NCI-H345 (cell line): Measurements from ENCODE around the gene RHBDL3.
"Not testable (repeated sequence)": the region's sequence is repeated elsewhere in the genome, so short reads cannot be mapped to it uniquely, and the experiment has no call there.

ENCODE experiments used
- DNase-seq: peaks from one replicate; lab custom pipeline; 2025; lab: John Stamatoyannopoulos, UW

RHBDL3 gene

DNA sequence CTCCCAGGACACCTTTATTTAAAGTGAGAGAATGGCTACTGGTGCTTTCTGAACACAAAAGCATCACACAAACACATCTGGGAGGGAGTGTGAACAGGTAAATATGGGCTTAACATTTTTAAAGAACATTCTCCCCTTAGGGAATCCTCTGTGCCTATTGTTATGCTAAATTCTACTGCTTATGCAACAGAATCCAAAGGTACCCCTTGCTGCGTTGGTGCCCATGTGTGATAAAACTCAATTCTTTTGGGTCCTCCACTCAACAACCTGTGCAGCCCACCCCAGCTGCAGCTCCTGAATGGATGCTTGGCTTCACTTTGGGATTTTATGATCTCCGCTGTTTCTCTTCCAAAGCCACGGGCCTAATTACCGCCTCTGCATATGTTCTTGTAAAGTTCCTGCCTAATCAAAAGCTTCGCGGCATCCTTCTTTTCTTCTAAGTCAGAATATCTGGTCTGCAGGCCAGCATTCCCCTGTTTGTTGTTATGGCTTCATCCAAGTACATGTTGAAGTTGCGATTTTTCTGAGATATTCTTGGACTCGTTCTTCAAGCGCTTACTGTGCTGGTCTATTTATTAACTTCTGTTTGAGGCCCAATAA, 23.9 kb downstream of the RHBDL3 start:
- DNase-seq = peak; percentile 35

DNA sequence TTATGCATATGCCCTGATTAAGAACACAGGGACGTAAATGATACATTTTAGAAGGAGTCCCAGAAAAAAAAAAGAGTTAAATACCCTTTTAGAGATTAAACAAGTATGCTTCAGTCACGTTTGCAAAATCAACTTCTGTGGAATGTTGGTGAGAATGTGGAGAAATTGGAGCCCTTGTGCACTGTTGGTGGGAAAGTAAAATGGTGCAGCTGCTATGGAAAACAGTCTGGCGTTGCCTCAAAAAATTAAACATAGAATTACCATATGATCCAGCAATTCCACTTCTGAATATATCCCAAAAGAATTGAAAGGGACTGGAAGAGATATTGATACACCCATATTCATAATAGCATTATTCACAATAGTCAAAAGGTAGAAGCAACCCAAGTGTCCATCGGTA, 26.5 kb downstream of the RHBDL3 start:
- no peak for DNase-seq

DNA sequence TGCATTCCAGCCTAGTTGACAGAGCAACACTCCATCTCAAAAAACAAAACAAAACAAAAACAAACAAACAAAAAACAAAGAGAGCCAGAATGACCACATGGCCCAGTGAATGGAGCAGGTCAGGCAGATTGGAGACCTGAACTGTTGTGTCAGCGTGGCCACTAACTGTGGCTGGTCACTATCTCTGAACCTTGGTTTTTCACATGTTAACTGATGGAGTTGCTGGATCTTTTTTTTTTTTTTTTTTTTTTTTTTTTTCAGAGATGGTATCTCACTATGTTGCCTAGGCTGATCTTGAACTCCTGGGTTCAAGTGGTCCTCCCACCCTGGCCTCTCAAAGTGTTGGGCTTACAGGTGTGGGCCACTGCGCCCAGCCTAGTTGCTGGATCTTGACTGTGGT, 31.8 kb downstream of the RHBDL3 start:
- DNase-seq = no peak

DNA sequence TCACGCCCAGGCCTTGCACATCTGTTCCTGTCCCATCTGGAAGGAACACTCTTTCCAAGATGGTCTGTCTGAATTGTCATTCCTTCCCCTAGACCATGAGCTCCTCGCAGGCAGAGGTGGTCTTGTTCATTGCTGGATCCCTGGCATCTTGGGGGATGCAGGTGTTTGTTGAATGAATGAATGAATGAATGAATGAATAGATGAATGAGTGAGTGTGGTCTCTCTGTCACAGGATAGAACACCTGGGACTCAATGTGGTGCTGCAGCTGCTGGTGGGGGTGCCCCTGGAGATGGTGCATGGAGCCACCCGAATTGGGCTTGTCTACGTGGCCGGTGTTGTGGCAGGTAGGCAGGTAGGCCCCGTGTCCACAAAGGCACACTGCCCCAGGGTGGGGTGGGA, 32.2 kb downstream of the RHBDL3 start:
- no peak for DNase-seq

DNA sequence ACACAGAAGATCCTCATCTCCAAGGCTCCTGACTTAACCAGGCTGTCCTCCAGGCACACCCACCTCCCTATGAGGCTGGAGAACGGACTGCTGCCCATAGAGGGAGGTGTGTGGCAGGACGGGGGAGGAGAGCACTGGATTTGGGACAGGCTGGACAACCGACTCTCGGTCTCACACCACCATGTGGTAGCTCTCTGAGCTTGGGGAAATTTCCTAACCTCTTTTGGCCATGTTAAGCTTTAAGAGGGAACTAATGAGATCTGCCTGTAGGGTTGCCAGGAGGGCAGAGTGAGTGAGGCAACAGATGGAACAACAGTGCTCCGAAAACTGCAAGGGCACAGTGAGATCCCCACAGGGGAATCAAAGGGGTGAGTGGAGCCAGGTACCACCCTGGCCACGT, 32.7 kb downstream of the RHBDL3 start:
- no peak for DNase-seq

DNA sequence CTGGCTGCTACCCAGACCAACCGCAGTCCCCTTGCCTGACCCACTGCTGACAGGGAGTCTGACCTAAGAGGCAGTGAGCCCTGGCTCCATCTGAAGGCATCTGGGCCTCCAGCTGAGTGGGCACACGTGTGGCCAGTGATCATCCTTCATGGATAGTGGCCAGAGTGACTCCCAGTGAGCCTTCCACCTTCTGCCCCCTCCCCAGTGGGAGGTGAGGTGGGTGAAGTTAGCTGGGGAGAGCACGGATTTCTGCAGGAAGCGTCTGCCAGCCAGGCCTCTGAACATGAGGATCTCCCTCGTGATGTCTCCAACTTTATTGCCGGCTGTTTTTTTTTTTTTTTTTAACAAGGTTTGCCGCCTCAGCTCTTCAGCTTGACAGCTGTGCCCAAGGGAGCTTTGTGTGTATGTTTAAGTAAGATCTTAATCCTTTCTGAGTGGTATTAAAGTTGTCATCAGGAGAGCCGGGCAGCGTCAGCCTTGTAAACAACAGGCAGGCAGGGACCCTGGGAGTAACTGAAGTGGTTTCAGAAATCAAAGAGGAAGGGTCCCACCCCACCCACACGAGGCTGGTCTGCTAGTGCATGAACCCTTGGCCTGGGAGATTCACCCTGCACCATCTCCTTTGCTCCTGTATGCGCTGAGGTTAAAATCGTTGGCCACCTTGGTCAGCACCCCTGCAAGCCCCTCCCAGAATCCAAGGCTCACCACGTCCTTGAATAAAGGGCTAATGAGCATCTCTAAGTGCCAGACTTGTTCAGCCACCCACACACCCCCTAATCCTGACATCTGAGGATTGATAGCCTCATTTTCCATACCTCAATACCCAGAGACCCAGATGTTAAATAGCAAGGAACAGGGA, 33.3 kb downstream of the RHBDL3 start:
- DNase-seq = peak; percentile 47

DNA sequence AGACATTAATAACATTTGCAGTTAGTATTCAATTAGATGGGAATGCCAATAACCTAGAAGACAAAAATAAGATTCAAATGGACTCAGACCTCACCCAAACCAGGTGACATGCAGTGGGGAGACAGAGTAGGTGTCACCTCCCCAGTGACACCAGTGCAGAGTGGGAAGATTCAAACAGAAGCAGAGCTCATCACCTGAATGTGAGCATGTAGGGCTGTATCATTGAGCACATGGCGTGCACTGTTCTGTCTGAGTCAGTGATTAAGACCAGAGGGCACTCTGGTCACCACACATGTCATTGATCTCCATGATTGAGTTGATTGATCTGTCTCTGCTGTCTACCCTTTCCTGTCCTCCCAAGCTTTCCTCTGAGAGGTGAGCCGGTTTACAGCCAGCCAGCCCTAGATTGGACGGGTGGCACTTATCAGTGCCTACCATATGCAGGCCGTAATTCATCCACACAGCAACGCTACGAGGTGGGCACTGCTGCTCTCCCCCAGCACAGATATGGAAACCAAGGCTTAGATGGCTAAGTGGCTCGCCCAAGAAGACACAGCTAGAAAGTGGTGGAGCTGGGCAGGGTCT, 34.0 kb downstream of the RHBDL3 start:
- DNase-seq = no peak

DNA sequence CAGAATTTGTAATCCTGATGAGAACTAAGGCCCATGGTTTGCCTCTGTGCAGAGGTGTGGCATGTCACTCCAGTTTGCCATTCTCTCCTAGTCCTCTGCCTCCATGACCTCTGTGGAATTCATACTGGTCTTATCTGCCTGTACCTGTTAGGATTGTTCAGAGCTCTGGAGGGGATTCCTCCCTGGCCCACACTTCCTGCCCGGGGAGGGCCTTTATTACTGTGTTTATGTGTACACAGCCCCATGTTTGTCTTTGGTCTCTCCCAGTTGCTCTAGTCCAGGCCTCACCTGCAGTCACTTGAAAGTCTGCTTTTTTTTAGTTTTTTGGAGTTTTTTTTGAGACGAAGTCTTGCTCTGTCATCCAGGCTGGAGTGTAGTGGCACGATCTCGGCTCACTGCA, 36.4 kb downstream of the RHBDL3 start:
- no peak for DNase-seq

DNA sequence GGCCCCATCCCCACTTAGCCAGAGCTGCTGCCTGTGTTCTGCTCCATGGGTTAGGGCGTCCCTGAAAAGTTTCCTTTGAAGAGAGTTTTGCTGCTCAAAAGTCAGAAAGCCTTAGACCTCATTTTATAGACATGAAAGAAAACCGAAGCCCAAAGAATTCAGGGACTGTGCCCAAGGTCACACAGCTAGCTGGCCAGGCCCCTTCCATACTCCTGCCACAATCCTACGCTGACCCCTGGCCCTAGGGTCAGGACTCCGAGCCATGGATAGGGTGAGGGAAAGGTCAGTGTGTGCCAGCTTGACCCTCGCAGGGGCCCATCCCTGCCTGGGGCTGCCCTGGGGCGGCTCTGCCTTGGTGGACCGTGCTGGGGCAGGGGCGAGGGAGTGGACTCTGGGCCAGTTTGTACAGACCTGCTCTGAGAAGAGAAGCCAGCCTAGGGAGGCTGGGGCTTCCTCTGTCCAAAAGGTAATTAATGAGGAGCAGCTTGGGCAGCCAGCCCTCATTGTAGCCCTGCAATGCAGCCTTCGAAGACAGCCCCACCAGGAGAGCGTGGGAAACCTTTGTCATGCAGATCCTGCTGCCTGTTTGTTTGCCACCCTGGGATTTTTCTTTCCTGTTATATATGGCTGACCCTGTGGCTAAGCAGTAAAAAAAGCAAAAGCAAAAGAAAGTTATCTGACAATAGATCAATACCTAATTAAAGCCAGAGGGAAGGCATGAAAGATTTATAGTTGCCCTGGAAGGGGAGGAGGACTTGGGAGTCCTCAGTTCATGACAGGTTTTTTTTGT, 37.4 kb downstream of the RHBDL3 start:
- DNase-seq = peak; percentile 15

DNA sequence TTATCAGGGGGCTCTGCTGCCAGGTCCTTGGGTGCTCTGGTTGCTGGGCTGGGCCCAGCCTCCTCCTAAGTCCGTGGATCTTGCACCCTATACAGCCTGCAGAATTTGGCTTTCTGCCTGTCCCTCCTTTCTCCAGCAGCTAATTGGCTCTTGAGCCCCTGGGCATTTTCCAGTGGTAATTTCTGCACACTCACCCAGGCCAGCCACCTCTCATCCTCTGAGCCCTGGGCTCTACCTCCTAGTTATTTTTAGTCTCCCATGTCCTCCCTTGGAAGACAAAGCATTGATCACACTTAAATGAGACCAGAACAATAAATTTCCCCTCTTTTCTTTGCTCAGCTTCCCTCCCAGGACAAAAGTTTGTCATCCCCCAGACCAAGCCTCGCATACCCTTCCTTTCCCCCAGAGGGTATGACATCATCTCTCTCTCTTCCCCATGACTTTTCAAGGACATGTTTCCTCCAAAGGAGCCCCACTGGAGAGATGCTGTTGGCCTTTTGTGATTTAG, 38.2 kb downstream of the RHBDL3 start:
- DNase-seq = no peak

DNA sequence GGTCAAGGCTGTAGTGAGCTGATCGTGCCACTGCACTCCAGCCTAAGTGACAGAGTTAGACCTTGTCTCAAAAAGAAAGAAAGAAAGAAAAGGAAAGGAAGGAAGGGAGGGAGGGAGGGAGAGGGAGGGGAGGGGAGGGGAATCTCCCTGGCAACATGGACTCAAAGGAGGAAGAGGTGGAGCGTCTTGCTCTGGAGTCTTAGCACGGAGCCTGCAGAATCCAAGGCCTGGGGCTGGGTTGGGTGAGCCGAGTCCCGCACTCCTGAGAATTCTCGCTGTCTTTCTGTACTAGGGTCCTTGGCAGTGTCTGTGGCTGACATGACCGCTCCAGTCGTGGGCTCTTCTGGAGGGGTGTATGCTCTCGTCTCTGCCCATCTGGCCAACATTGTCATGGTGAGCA, 39.4 kb downstream of the RHBDL3 start:
- no peak for DNase-seq

DNA sequence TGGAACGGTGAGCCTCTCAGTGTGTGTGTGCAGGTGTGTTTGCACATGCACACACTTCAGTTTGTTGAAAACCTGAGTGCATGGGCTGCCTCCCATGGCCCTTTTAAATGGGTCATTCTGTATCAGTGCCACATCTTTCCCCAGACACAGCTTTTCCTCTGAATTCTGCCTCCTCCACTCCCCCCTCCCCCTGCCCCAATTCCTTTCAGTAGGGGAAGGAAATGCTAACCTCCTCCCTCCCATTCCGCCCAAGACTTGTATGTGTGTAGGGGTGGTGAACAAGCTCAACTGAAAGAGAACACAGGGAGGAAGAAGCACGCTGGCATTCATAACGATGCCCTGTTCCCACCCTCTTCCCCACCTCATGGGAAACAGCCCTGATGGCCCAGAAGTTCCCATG, 42.0 kb downstream of the RHBDL3 start:
- DNase-seq = peak; percentile 31

DNA sequence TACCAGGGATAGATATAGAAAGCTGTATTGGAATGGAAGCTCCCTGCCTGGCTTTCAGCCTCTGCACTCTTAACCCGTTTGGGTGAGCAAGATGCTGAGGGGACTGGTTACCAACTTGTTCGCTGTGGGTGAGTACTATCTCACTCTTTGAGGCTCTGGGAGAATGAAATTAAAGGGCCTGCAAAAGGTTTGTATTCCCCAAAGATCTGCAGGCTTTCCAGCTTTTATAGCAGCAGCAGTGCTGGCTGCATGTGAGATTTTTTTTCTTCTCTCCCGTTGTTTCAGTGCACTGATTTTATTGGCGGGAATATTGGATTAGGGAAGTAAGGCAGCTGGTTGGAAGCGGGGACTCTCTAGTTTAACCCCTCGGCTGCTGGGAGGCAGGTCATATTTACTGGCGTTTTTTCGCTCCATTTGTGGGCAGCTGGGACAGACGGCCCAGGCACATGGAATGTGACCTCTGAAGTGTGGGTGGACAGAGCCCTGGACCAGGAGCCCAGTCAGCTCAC, 45.5 kb downstream of the RHBDL3 start:
- no peak for DNase-seq

DNA sequence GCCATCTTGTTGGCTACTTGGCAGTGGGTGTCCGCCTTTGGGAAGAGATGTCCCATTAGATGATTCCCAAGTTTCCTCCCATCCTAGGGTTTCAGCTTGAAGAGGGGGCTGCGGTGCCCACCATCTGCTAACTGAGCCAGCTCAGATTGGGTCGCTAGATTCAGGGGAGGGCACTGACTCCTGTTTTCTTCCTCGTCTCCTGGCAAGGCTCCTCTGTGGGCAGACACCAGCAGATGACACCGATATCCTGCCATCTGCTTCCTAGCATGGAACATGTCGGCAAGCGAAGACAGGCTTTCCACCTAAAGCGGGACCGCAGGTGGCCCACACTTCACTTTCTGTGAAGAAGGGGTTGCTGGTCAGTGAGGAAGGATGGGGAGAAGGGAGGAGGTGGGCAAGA, 49.0 kb downstream of the RHBDL3 start:
- DNase-seq = no peak

DNA sequence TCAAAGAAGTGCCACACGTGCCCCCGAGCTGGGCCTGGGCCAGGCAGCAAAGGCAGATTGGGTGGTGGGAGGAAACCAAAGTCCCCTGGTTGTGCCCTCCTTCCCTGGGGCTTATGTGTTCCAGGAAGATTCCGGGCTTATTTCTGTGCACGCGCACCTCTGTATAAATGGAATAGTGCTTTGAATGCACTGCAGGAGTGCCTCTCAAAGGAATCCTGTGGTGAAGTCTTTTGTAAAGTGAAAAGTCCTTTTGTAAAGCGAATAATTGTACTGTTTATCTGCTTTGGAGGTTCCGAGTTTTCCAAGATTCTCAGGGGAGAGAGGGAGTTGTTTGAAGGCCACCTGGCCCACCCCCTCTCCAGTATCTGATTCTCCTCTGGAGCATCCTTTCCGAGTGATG, 49.5 kb downstream of the RHBDL3 start:
- peak; percentile 87 for DNase-seq

DNA sequence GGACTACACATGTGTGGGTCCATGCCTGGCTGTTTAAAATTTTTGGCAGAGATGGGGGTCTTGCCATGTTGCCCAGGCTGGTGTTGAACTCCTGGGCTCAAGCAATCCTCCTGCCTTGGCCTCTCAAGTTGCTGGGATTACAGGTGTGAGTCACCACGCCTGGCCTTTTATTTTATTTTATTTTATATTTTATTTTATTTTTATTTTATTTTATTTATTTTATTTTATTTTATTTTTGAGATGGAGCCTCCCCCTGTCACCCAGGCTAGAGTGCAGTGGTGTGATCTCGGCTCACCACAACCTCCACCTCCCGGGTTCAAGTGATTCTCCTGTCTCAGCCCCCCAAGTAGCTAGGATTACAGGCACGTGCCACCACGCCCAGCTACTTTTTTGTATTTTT, 51.0 kb downstream of the RHBDL3 start:
- DNase-seq = not testable (repeated sequence)

DNA sequence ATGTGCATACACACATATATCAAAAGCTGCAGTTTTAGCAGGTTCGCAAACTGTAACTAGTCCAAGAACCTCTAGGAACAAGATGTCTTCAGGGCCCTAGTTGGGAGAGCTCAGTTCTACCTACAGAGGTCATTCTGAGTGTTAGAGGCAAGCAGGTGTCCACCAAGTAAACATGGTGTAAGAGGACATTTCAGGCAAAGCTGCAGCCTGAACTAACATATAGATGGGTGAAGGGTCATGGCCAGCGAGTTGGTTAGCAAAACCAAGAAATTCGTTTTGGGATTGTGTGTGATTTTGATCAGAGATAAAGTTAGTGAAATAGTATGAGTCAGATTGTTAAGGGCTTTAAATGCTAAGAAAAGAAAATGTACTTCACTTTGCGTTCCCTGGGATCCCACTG, 51.7 kb downstream of the RHBDL3 start:
- DNase-seq = no peak

DNA sequence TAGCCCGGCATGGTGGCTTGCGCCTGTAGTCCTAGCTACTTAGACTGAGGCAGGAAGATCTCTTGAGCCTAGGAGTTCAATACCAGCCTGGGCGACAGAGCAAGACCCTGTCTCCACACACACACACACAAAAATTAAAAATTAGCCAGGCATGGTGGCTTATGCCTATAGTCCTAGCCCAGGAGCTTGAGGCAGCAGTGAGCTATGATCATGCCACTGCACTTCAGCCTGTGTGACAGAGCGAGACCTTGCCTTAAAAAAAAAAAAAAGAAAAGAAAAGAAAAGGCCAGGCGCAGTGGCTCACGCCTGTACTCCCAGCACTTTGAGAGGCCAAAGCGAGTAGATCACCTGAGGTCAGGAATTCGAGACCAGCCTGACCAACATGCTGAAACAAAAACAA, 52.4 kb downstream of the RHBDL3 start:
- no peak for DNase-seq

DNA sequence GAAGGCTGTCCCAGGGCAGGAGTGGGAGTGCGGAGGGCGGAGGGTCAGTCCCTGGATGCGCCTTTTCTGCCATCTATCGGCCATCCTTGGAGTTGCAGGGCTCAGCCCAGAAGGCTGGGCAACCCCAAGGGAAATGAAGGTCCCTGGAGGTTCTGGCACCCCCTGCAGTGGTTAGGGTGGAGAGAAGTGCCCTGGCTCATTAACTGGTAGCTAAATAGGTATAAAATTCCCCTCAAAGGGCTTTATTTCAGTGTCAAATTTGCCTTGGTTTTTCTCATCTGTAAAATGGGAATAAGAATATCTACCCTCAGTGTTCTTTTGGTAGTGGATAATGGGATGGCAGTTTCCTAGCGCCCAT, 53.9 kb downstream of the RHBDL3 start:
- peak; percentile 57 for DNase-seq

DNA sequence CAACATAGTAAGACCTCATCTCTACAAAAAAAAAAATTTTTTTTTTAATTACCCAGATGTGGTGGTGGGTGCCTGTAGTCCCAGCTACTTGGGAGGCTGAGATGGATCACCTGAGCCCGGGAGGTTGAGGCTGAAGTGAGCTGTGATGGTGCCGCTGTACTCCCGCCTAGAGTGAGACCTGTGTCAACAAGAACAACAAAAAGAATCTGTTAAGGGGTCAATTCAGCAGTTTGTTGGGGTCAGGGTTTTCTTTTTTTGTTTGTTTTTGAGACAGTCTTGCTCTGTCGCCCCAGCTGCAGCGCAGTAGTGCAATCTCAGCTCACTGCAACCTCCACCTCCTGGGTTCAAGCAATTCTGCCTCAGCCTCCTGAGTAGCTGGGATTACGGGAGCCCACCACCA, 54.4 kb downstream of the RHBDL3 start:
- DNase-seq = not testable (repeated sequence)

DNA sequence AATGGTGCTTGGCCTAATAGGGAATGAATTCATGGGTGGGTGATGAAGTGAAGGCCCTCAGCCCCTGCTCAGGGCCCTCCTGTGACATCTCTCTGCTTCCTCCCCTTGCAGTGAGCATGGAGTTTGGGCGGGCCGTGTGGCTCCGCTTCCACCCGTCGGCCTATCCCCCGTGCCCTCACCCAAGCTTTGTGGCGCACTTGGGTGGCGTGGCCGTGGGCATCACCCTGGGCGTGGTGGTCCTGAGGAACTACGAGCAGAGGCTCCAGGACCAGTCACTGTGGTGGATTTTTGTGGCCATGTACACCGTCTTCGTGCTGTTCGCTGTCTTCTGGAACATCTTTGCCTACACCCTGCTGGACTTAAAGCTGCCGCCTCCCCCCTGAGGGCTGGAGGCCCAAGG, 55.2 kb downstream of the RHBDL3 start:
- DNase-seq = no peak

DNA sequence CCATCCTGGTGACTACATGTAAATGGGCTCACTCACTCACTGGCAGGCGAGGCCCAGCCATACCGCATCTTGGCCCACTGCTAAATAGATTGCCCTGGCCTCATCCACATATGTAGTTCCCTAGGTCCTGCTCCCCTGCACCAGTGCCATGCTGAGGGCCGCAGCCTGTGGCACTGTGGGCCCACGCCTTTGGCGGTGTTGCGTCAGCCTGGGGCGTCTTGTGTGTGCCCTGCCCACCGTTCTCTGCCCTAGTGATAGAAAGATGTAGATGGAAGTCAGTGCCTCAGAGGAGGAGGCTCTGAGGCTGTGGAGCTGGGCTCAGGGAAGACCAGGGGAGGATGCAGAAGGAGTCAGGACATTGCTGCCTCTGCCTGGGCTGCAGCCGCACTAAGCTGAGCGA, 57.4 kb downstream of the RHBDL3 start:
- DNase-seq = no peak
